GM12874 (cell line): Measurements from ENCODE around the gene INTS11.

ENCODE experiments used
- TF ChIP-seq, protein P1 (sequence below): IDR thresholded peaks from 2 replicates; pipeline ENCODE4 v1.5.1; 2011; ENCODE audit warnings: low read depth, mild to moderate bottlenecking, control low read depth, low read length, moderate library complexity; ENCODE audit not compliant: insufficient read depth

Gene INTS11

DNA sequence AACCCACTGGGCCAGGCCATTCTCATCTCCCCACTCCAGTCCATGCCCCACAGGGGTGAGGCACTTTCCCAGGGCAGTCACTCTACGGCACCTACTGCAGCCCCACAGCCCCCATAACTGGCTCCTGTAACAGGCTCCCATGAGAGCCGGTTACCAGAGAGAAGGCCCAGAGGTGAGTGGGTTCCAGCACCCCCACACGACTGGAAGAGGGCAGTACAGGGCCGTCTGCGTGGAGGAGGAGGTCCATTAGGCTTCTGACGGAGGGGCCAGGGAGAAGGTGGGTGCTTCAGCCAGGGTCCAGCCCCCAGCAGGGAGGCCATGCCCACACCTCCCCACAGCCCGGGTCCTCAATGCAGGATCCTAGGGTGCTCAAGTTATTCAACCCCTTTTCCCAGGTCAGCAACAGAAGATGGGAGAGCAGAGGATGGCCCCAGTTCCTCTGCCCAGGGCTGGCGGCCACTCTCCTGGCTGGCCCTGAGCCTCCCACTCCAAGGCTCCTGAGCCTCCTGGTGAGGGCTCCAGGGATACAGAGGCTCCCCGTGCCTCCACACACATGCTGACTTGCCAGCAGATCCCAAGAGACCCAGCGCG is 18.3 kb downstream of the INTS11 start:
- TF ChIP-seq, protein P1, sequence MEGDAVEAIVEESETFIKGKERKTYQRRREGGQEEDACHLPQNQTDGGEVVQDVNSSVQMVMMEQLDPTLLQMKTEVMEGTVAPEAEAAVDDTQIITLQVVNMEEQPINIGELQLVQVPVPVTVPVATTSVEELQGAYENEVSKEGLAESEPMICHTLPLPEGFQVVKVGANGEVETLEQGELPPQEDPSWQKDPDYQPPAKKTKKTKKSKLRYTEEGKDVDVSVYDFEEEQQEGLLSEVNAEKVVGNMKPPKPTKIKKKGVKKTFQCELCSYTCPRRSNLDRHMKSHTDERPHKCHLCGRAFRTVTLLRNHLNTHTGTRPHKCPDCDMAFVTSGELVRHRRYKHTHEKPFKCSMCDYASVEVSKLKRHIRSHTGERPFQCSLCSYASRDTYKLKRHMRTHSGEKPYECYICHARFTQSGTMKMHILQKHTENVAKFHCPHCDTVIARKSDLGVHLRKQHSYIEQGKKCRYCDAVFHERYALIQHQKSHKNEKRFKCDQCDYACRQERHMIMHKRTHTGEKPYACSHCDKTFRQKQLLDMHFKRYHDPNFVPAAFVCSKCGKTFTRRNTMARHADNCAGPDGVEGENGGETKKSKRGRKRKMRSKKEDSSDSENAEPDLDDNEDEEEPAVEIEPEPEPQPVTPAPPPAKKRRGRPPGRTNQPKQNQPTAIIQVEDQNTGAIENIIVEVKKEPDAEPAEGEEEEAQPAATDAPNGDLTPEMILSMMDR: peak; percentile 35

- TF ChIP-seq, protein P1: 0 out of 2 replicates have a peak, but pooled peaks have one; percentile 32
These were observed 19.0 kb downstream of the INTS11 start for GRCh38 chr1:1305300-1306069.

DNA sequence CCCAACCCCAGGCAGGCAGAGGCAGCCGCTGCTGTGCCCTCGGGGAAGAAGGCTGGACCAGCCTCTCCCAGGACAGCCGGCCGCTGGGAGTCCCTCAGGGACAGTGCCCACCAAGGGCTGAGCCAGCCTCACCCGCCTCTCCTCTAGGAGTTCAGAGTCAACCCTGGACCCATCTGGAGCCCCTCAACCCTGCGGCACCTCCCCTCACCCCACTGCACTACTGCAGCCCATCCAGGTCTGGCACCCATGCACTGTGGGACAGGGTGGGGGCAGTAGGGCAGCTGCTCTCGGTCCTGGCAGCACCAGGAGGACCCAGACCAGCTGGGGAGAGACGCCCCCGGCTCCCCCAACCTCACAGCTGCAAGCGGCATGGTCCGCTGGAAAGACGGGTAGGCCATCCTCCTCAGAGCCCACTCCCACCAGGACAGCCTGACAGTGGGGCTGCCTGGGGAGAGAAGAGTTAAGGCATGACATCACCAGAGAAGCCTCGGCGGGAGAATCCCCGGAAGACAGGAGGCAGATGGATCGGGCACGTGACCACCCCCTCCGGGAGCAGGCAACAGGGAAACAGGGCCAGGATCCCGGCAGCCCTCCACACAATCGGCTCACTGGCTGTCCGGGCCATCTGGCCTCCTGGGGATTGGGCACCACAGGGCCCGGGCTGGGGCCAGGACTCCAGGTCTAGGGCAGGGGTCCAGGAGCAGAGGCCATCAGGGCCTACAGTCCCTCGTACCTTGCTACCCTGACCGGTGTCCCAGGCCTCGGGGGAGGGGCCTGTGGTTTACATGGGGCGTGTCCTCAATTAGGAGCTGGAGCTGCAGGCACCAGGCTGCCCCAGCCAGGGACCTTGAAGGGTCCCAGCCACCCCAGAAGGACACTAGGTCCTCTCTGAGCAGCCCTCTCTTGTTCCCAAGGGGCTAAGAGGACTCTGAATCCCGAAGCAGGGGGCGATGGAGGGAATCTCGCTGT is 19.8 kb downstream of the INTS11 start:
- TF ChIP-seq, protein P1: no peak

DNA sequence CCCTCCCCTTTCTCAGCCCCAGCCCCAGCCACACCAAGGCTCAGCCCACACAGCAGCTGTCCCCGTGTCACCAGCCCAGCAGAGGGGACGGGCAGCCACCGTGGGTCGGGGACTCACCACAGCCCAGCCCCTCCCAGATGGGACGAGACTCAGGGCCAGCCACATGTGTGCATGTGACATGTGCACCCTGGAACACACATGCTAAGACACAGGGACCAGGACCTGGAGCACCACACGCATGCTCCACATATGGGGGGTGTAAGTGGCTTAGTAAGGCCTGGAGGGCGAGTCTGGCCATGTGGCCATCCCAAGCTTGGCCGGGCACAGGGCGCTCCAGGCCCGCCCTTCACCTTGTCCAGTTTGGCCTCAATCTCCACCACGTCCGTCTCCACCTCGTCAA is 20.7 kb downstream of the INTS11 start:
- TF ChIP-seq, protein P1: no peak

DNA sequence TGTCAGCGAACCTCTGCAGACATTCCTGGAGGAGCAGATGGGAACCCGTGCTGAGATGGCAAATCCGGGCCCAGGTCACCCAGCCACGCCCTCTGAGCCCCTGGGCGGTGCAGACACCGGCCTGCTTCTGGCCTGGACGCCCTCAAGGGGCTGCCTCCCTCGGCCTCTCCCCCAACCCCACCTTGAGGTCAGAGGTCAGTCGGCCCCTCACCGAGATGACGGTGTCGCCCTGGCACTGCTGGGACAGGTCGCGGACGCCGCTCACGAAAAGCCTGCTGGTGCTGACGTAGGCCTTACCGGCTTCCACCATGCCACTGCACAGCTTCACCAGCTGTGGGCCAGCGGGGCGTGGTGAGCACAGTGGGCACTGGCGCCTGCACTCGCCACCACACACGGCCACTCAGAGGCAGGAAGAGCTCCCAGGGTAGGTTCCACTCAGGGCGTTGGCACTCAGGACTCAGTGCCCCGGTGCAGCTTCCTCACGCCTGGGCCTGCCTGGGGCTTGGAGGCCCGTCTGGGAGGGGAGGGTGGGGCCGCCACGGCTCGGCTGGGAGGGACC is 21.4 kb downstream of the INTS11 start:
- TF ChIP-seq, protein P1: no peak

DNA sequence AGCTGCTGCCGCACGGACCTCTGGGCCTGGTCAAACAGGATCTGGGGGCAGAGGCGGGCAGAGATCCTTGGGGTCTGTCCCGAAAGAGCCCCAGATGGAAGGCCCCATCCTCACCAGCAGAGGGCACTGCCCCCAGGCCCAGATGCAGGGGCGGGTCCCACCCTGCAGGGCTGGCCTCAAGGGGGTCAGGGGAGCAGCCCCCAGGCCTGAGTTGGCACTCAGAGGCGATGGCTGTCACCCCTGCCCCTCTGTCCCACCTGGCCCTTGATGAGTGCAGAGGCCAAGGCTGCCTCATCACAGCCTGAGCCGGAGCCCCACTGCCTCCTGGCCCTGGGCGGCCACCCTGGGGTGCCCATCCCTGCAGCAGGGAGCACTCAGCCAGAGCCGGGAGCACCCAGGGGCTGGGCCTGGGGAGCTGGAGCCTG is 22.4 kb downstream of the INTS11 start:
- TF ChIP-seq, protein P1: peak; percentile 77
